Panc1 (cell line): ENCODE data around the gene IRS1. TPM values are rescaled to one million over a fixed set of nuclear protein-coding genes. Genes with fewer than 3 reads are reported as not detected.

Source experiments
- ATAC-seq: fragments of 200-7000 bp; cut with Tn5 transposase; 2 replicates; pipeline ENCODE4 v1.9.1; 2020; ENCODE audit warnings: mild to moderate bottlenecking, moderate library complexity
- BruUV-seq: library from RNA; stranded (reverse); fragments of 400-500 nt; replicated peaks from 2 replicates; lab custom pipeline; 2021; lab: Mats Ljungman, UMichigan
- CTCF ChIA-PET: fragments of 300-600 bp; sonication (Branson Sonifier 250); formaldehyde crosslinking; loops from one replicate; lab custom pipeline; 2022; ENCODE audit warnings: antibody characterized with exemption; lab: Charles Lee
- POLR2A ChIA-PET: fragments of 300-600 bp; sonication (Branson Sonifier 250); formaldehyde crosslinking; loops from one replicate; lab custom pipeline; 2022; ENCODE audit warnings: antibody characterized with exemption; lab: Charles Lee
- DNase-seq: peaks from one replicate; pipeline ENCODE4 v3.0.0-alpha.2; 2010; ENCODE audit warnings: low read depth, low spot score
- H3K27ac ChIP-seq: 2 replicates; pipeline ENCODE4 v1.5.1; 2011; ENCODE audit warnings: mild to moderate bottlenecking, low read length, inconsistent platforms
- H3K27me3 ChIP-seq: fragments of 200-500 bp; sonication (Bioruptor generic); 2 replicates; pipeline ENCODE4 v1.6.0; 2014; ENCODE audit warnings: low read length, inconsistent platforms; ENCODE audit not compliant: control insufficient read depth, insufficient read depth
- H3K36me3 ChIP-seq: fragments of 200-500 bp; sonication (Bioruptor generic); 2 replicates; pipeline ENCODE4 v1.5.1; 2014; ENCODE audit warnings: inconsistent platforms, mild to moderate bottlenecking, low read length, moderate library complexity; ENCODE audit not compliant: control insufficient read depth, insufficient read depth
- H3K4me1 ChIP-seq: 2 replicates; pipeline ENCODE4 v1.5.1; 2011; ENCODE audit warnings: inconsistent platforms, mild to moderate bottlenecking, low read length, moderate library complexity; ENCODE audit not compliant: control insufficient read depth, insufficient read depth
- H3K4me3 ChIP-seq, 2 experiments: 2 replicates each; pipeline ENCODE4 v1.5.1; 2011 to 2012; ENCODE audit warnings: low read depth in 2 of 2, low read length in 2 of 2, mild to moderate bottlenecking in 2 of 2, inconsistent platforms in 1 of 2, moderate library complexity in 1 of 2
- H3K9me3 ChIP-seq: fragments of 200-500 bp; sonication (Bioruptor generic); 2 replicates; pipeline ENCODE4 v1.5.1; 2014; ENCODE audit warnings: low read depth, mild to moderate bottlenecking, inconsistent platforms, low read length, moderate library complexity; ENCODE audit not compliant: control insufficient read depth, insufficient read depth
- CTCF ChIP-seq: fragments of 450-650 bp; IDR thresholded peaks from 2 replicates; pipeline ENCODE4 v1.5.1; 2017; ENCODE audit warnings: mild to moderate bottlenecking
- POLR2AphosphoS5 ChIP-seq: IDR thresholded peaks from 2 replicates; pipeline ENCODE4 v1.6.1; 2012; ENCODE audit warnings: mild to moderate bottlenecking, low read depth, low read length, moderate library complexity
- REST ChIP-seq, 2 experiments: IDR thresholded peaks; 2 replicates each; pipeline ENCODE4 v1.6.1; 2011 to 2012; ENCODE audit warnings: low read depth in 2 of 2, control low read depth in 1 of 2, low read length in 1 of 2, mild to moderate bottlenecking in 1 of 2, moderate library complexity in 1 of 2; ENCODE audit not compliant: insufficient read depth in 1 of 2
- SIN3A ChIP-seq: IDR thresholded peaks from 2 replicates; pipeline ENCODE4 v1.6.1; 2012; ENCODE audit warnings: low read depth, mild to moderate bottlenecking, low read length, moderate library complexity, borderline replicate concordance; ENCODE audit not compliant: insufficient read depth
- TCF7L2 ChIP-seq: IDR thresholded peaks from 2 replicates; pipeline ENCODE4 v1.6.1; 2011; ENCODE audit warnings: mild to moderate bottlenecking, low read depth, low read length, inconsistent platforms
- in situ Hi-C: cut with HindIII; loops from 2 replicates; pipeline ENCODE4 v1.10.0; 2016; ENCODE audit warnings: low sequenced_read_pairs, low pct_unique_long_range_greater_than_20kb
- intact Hi-C: fragments of 100-400 bp; cut with micrococcal nuclease; formaldehyde crosslinking; loops from one replicate; pipeline ENCODE4 v1.10.0; 2022; ENCODE audit not compliant: unreplicated experiment
- total RNA-seq: library from RNA; stranded (reverse); gene quantifications from one replicate; pipeline ENCODE4 v1.2.1, GENCODE V29; 2021; ENCODE audit not compliant: unreplicated experiment

The IRS1 gene
- total RNA-seq, 1 experiment from 2014 or later, result 27.3 TPM

GRCh38 chr2:226773291-226773690, 26.3 kb downstream of the IRS1 start:
- peaks cover 7% of the 10 kb centered on the region; the same call in 1 of the 2 replicates for H3K4me1 ChIP-seq
- intact Hi-C loops, result no loop called here
- H3K4me3 ChIP-seq, result no peak overlapping the region
- in situ Hi-C loops, result no loop called here
- DNase-seq (no peak), ATAC-seq (no peak)
- TF ChIP-seq SIN3A, result no peak
- no peak for TF ChIP-seq REST (IDR thresholded peaks at IDR 0.05; ENCODE audit: insufficient read depth in 1 of 2, low read depth in 2 of 2, low read length in 1 of 2)
- no peak for TF ChIP-seq CTCF
- TF ChIP-seq POLR2AphosphoS5, result no peak
- TF ChIP-seq TCF7L2, result no peak
- no peak overlapping the region for H3K27ac ChIP-seq
- ChIA-PET POLR2A (interaction anchor here (0.5 kb wide), 1 partner anchor 22 kb away, joined by 5 read pairs; no protein-coding TSS in a partner anchor), CTCF (interaction anchor here (0.7 kb wide), 1 partner anchor 8 kb away, joined by 6 read pairs; no protein-coding TSS in a partner anchor)
- H3K9me3 ChIP-seq, result no peaks in the 10 kb centered on the region
- H3K36me3 ChIP-seq, result no peaks in the 10 kb centered on the region
- no TSS peak for BruUV-seq
- H3K27me3 ChIP-seq, result no peaks in the 10 kb centered on the region

GRCh38 chr2:226772389-226773179, 27.0 kb downstream of the IRS1 start:
- no peak for ATAC-seq

More at GRCh38 chr2:226772389-226773179, 27.0 kb downstream of the IRS1 start:
- ChIA-PET CTCF (interaction anchor here (0.6 to 0.7 kb wide), 3 partner anchors 8 to 30 kb away, joined by 4 to 8 read pairs (median 6); no protein-coding TSS in a partner anchor), POLR2A (interaction anchor here (0.5 kb wide), 1 partner anchor 21 kb away, joined by 5 read pairs; no protein-coding TSS in a partner anchor)
- H3K27ac ChIP-seq, result no peak overlapping the region; the same call in 1 of the 2 replicates
- H3K36me3 ChIP-seq, result no peaks in the 10 kb centered on the region
- in situ Hi-C loops (no loop called here), intact Hi-C loops (no loop called here)
- DNase-seq, result no peak
- no peaks in the 10 kb centered on the region for H3K27me3 ChIP-seq
- BruUV-seq, result no TSS peak
- H3K9me3 ChIP-seq, result no peaks in the 10 kb centered on the region
- peaks cover 7% of the 10 kb centered on the region; the same call in 1 of the 2 replicates for H3K4me1 ChIP-seq
- TF ChIP-seq CTCF, result no peak
- no peak overlapping the region for H3K4me3 ChIP-seq
